Activated CD4-positive, alpha-beta T cell treated with anti-CD3 and anti-CD28 coated beads, Interleukin-10, Interleukin-2, amounts not matched to agents 100 ng/mL and 50 ng/mL, durations not matched to agents 16 hours and 8 hours (primary cell): Measurements from ENCODE around the gene OTUD1.

ENCODE experiments used
- DNase-seq: peaks from one replicate; pipeline ENCODE4 v3.0.0-alpha.2; 2020

Gene OTUD1

GRCh38 chr10:23469596-23470237 lies 30.8 kb downstream of the OTUD1 start:
- no peak for DNase-seq

GRCh38 chr10:23472181-23472580 lies 33.3 kb downstream of the OTUD1 start:
- no peak for DNase-seq

- no peak for DNase-seq
Observed at GRCh38 chr10:23474081-23474480, 35.2 kb downstream of the OTUD1 start.

GRCh38 chr10:23474626-23475025 lies 35.8 kb downstream of the OTUD1 start:
- DNase-seq: no peak

GRCh38 chr10:23478570-23478969 lies 39.7 kb downstream of the OTUD1 start:
- DNase-seq: no peak

- no peak for DNase-seq
Observed at GRCh38 chr10:23479798-23480473, 41.1 kb downstream of the OTUD1 start.

GRCh38 chr10:23481363-23481961 lies 42.6 kb downstream of the OTUD1 start:
- no peak for DNase-seq

- DNase-seq: no peak
Observed at GRCh38 chr10:23490115-23490514, 51.2 kb downstream of the OTUD1 start.
